CD14-positive monocyte (primary cell): ENCODE data around the gene RHOA. TPM values are rescaled to one million over a fixed set of nuclear protein-coding genes. Genes with fewer than 3 reads are reported as not detected.
A peak's percentile ranks its signal among the peaks of the same experiment; 100 is the strongest.

ENCODE experiments used
- DNase-seq, 3 donors: peaks; one replicate each; pipeline ENCODE4 v3.0.0-alpha.2; 2011 to 2022
- H2AFZ ChIP-seq: 2 replicates; pipeline ENCODE4 v1.6.0; 2012; ENCODE audit warnings: mild to moderate bottlenecking, low read depth, low read length, inconsistent platforms; ENCODE audit not compliant: insufficient read depth, poor library complexity, severe bottlenecking
- H3K27ac ChIP-seq, 2 donors: 1 replicate in 1 of 2; 2 replicates in 1 of 2; pipeline ENCODE4 v1.5.1; 2012 to 2013; ENCODE audit warnings: low read length in 2 of 2, control low read depth in 1 of 2, inconsistent platforms in 1 of 2, low read depth in 1 of 2, mild to moderate bottlenecking in 1 of 2
- H3K27me3 ChIP-seq, 2 donors: one replicate each; pipeline versions ENCODE4 v1.6.0 to v1.6.1; 2011 to 2013; ENCODE audit warnings: low read length in 2 of 2; ENCODE audit not compliant: control insufficient read depth in 2 of 2, insufficient read depth in 2 of 2
- H3K36me3 ChIP-seq, 2 donors: replicated peaks in 1 of 2; 1 replicate in 1 of 2; 2 replicates in 1 of 2; pipeline versions ENCODE4 v1.5.1 to v1.6.1; 2012 to 2013; ENCODE audit warnings: low read length in 2 of 2, control low read depth in 1 of 2, inconsistent platforms in 1 of 2, mild to moderate bottlenecking in 1 of 2; ENCODE audit not compliant: insufficient read depth in 2 of 2, control insufficient read depth in 1 of 2
- H3K4me1 ChIP-seq, 2 donors: 1 replicate in 1 of 2; 2 replicates in 1 of 2; pipeline versions ENCODE4 v1.5.1 to v1.6.1; 2012 to 2013; ENCODE audit warnings: low read length in 2 of 2, control low read depth in 1 of 2, inconsistent platforms in 1 of 2, mild to moderate bottlenecking in 1 of 2, moderate library complexity in 1 of 2; ENCODE audit not compliant: insufficient read depth in 2 of 2, control insufficient read depth in 1 of 2
- H3K4me2 ChIP-seq: replicated peaks from 2 replicates; pipeline ENCODE3; 2012; ENCODE audit warnings: low read length, moderate library complexity, mild to moderate bottlenecking; ENCODE audit not compliant: poor library complexity, severe bottlenecking; ENCODE audit errors: extremely low read depth
- H3K4me3 ChIP-seq, 3 experiments: fragments of 200-600 bp in 1 of 3; sonication (generic) in 1 of 3; replicated peaks in 1 of 3; 1 replicate in 2 of 3; 2 replicates in 1 of 3; pipeline ENCODE4 v1.5.1; 2011 to 2013; ENCODE audit warnings: low read length in 3 of 3, mild to moderate bottlenecking in 3 of 3, control low read depth in 2 of 3, low read depth in 2 of 3, inconsistent platforms in 1 of 3, moderate library complexity in 1 of 3
- H3K79me2 ChIP-seq: 2 replicates; pipeline ENCODE4 v1.6.0; 2012; ENCODE audit warnings: mild to moderate bottlenecking, control low read depth, inconsistent platforms, low read length, moderate library complexity; ENCODE audit not compliant: insufficient read depth
- H3K9ac ChIP-seq: 2 replicates; pipeline ENCODE4 v1.6.0; 2017; ENCODE audit warnings: low read length, mild to moderate bottlenecking; ENCODE audit not compliant: insufficient read depth, poor library complexity, severe bottlenecking
- H3K9me3 ChIP-seq, 2 donors: replicated peaks in 1 of 2; 1 replicate in 1 of 2; 2 replicates in 1 of 2; pipeline versions ENCODE4 v1.5.1 to v1.6.1; 2012 to 2013; ENCODE audit warnings: low read length in 2 of 2, control low read depth in 1 of 2; ENCODE audit not compliant: control insufficient read depth in 1 of 2, insufficient read depth in 1 of 2
- H4K20me1 ChIP-seq: 2 replicates; pipeline ENCODE4 v1.6.0; 2012; ENCODE audit warnings: mild to moderate bottlenecking, low read length, control low read depth, moderate library complexity; ENCODE audit not compliant: insufficient read depth
- H3K27ac Mint-ChIP-seq, 7 donors: one replicate each; pipeline ENCODE4 v1.8.0; 2020; ENCODE audit warnings: mild to moderate bottlenecking in 7 of 7, mixed read lengths in 7 of 7, moderate library complexity in 6 of 7, inconsistent platforms in 2 of 7
- H3K27me3 Mint-ChIP-seq, 3 donors: one replicate each; pipeline ENCODE4 v1.8.0; 2021 to 2022; ENCODE audit warnings: low read depth in 3 of 3, mild to moderate bottlenecking in 3 of 3, mixed read lengths in 3 of 3, moderate library complexity in 3 of 3, inconsistent platforms in 1 of 3
- H3K36me3 Mint-ChIP-seq, 2 donors: one replicate each; pipeline ENCODE4 v1.8.0; 2020; ENCODE audit warnings: mixed read lengths in 2 of 2, inconsistent platforms in 1 of 2, mild to moderate bottlenecking in 1 of 2
- H3K4me1 Mint-ChIP-seq: one replicate; pipeline ENCODE4 v1.8.0; 2020; ENCODE audit warnings: mild to moderate bottlenecking, mixed read lengths
- H3K4me3 Mint-ChIP-seq, 2 donors: one replicate each; pipeline ENCODE4 v1.8.0; 2020; ENCODE audit warnings: mild to moderate bottlenecking in 2 of 2, mixed read lengths in 2 of 2, moderate library complexity in 1 of 2
- H3K9me3 Mint-ChIP-seq, 7 donors: one replicate each; pipeline ENCODE4 v1.8.0; 2020 to 2022; ENCODE audit warnings: mixed read lengths in 7 of 7, mild to moderate bottlenecking in 6 of 7, moderate library complexity in 6 of 7, inconsistent platforms in 2 of 7
- CTCF ChIP-seq: fragments of 200-600 bp; IDR thresholded peaks from one replicate; pipeline ENCODE4 v1.8.0; 2022; ENCODE audit warnings: antibody characterized with exemption, mild to moderate bottlenecking
- WGBS: methylation state at CpG from one replicate; pipeline ENCODE4 v1.1.5; 2013; ENCODE audit warnings: missing lambda C conversion rate; ENCODE audit not compliant: insufficient coverage; 5-methylcytosine and 5-hydroxymethylcytosine counted together
- intact Hi-C, 2 donors: fragments of 100-400 bp; cut with micrococcal nuclease; formaldehyde crosslinking; loops; one replicate each; pipeline versions ENCODE4 v1.15.0 to v1.15.1; 2023
- polyA plus RNA-seq, 3 donors: library from polyadenylated mRNA; depleted of rRNA in 1 of 3; unstranded in 2 of 3; stranded (reverse) in 1 of 3; fragments of 300-500 nt in 2 of 3; fragments of >200 nt in 1 of 3; fragmentation: Illumina TruSeq in 2 of 3; gene quantifications; 1 replicate in 2 of 3; 2 replicates in 1 of 3; pipeline ENCODE4 v1.2.3, GENCODE V29; 2012 to 2021

Gene RHOA
- polyA plus RNA-seq, 3 donors, result 624 to 1,306 (median 1,179) TPM

GRCh38 chr3:49327485-49327884 is 84.3 kb downstream of the RHOA start:
- peaks cover 72 to 91% of the 10 kb centered on the region in 2 donors for H3K36me3 ChIP-seq
- peak; percentile 39 for TF ChIP-seq CTCF
- H3K79me2 ChIP-seq, result peaks cover 88% of the 10 kb centered on the region
- H3K4me1 Mint-ChIP-seq, result peaks cover 6% of the 10 kb centered on the region
- no peaks in the 10 kb centered on the region for H3K9me3 Mint-ChIP-seq
- H3K27me3 Mint-ChIP-seq, result peaks cover 0 to 2% (median 0%) of the 10 kb centered on the region in 3 donors
- no peak overlapping the region for H3K27ac ChIP-seq
- intact Hi-C loops, result no loop called here
- H3K36me3 Mint-ChIP-seq, result peaks cover 73 to 98% of the 10 kb centered on the region in 2 donors
- H3K9ac ChIP-seq, result no peak overlapping the region
- H2AFZ ChIP-seq, result no peak overlapping the region
- H3K4me1 ChIP-seq, result peaks cover 3 to 5% of the 10 kb centered on the region in 2 donors
- H3K4me3 Mint-ChIP-seq, result no peak overlapping the region
- WGBS, result 97% methylated on average over 6 of the region's 7 CpGs
- DNase-seq, result peak in 1 of 3 donors; percentile 21
- peak overlapping the region in 2 of 7 donors; percentile 19 to 32 for H3K27ac Mint-ChIP-seq
- H4K20me1 ChIP-seq, result peaks cover 70% of the 10 kb centered on the region
- H3K4me3 ChIP-seq, result no peak overlapping the region
- H3K9me3 ChIP-seq, result no peaks in the 10 kb centered on the region
- no peaks in the 10 kb centered on the region for H3K27me3 ChIP-seq
- no peak overlapping the region for H3K4me2 ChIP-seq

- no peaks in the 10 kb centered on the region for H3K9me3 Mint-ChIP-seq
- intact Hi-C loops, result no loop called here
- H4K20me1 ChIP-seq, result peaks cover 93% of the 10 kb centered on the region
- H3K27ac Mint-ChIP-seq, result no peak overlapping the region
- H3K4me1 ChIP-seq, result no peaks in the 10 kb centered on the region
- H3K27me3 Mint-ChIP-seq, result peaks cover 0 to 2% (median 0%) of the 10 kb centered on the region in 3 donors
- H3K36me3 ChIP-seq, result peaks cover 85 to 96% of the 10 kb centered on the region in 2 donors
- DNase-seq, result no peak
- H3K4me3 Mint-ChIP-seq, result no peak overlapping the region
- H3K4me2 ChIP-seq, result no peak overlapping the region
- no peaks in the 10 kb centered on the region for H3K27me3 ChIP-seq
- no peak overlapping the region for H3K9ac ChIP-seq
- no peak overlapping the region for H3K27ac ChIP-seq
- H3K36me3 Mint-ChIP-seq, result peaks cover 86 to 97% of the 10 kb centered on the region in 2 donors
- 96% methylated on average over 7 of the region's 7 CpGs for WGBS
- TF ChIP-seq CTCF, result no peak
- peaks cover 81% of the 10 kb centered on the region for H3K79me2 ChIP-seq
- peaks cover 4% of the 10 kb centered on the region for H3K4me1 Mint-ChIP-seq
- no peak overlapping the region for H3K4me3 ChIP-seq
- no peaks in the 10 kb centered on the region for H3K9me3 ChIP-seq
- no peak overlapping the region for H2AFZ ChIP-seq
These were observed 87.0 kb downstream of the RHOA start for GRCh38 chr3:49324768-49325167.
